ENCODE results near the gene NDUFS8.

Gene NDUFS8

DNA sequence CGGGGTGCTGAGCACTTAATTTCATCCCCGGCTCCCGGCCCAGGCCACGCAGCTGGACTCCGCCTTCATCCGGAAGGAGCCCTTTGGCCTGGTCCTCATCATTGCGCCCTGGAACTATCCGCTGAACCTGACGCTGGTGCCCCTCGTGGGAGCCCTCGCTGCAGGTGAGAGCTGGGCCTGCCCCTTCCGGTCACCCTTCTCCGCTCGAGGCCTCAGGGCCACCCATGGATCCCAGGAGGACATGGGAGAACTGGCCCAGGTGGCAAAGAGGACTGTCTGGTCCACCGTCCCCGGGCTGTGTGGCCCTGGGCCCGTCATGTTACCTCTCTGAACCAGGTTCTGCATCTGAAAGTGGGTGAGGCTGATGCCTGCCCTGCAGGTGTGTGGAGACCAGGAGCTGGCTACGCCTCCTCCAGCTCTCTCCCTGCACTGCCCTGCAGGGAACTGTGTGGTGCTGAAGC is 11.7 kb upstream of the NDUFS8 start:
- H3K4me3 ChIP-seq (replicated peaks; ENCODE audit: insufficient read depth, low read length), result no peak overlapping the region
- no peak for DNase-seq (ENCODE audit: low read depth in 1 of 2, low spot score in 1 of 2)
- no peak overlapping the region for H3K27ac ChIP-seq (replicated peaks)
- H3K27me3 ChIP-seq (ENCODE audit: insufficient read depth, poor library complexity, severe bottlenecking), result no peaks in the 10 kb centered on the region
- no peak for TF ChIP-seq GABPA (IDR thresholded peaks at IDR 0.05; ENCODE audit: low read depth)
- no peak for TF ChIP-seq CTCF (IDR thresholded peaks at IDR 0.05; ENCODE audit: insufficient read depth, low read length)
- no peak for TF ChIP-seq POLR2AphosphoS5 (IDR thresholded peaks at IDR 0.05; ENCODE audit: low read depth)
- no peak for TF ChIP-seq REST (IDR thresholded peaks at IDR 0.05; ENCODE audit: insufficient replicate concordance, low read depth)
- TF ChIP-seq SPI1 (IDR thresholded peaks at IDR 0.05; ENCODE audit: borderline replicate concordance, low read depth), result no peak

DNA sequence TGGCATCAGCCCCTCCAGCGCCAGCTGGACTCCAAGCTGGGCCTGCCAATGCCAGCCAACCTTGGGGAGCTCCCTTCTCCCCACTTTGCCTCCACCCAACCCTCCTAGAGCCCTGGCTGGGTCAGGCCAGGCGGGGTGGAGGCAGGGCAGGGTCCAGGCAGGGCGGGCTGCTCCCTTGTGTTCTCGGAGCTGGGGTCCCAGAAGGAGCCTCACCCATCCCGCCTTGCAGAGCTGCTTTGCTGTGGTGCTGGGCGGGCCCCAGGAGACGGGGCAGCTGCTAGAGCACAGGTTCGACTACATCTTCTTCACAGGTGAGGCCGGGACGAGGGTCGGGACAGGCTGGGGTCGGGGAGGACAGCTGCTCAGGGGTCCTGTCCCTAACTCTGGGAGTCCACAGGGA is 11.0 kb upstream of the NDUFS8 start:
- Histone ChIP-seq H3K4me3 (replicated peaks; ENCODE audit: insufficient read depth, low read length) (no peak overlapping the region), H3K27me3 (ENCODE audit: insufficient read depth, poor library complexity, severe bottlenecking) (no peaks in the 10 kb centered on the region), H3K27ac (replicated peaks) (no peak overlapping the region)
- no peak for DNase-seq (ENCODE audit: low read depth in 1 of 2, low spot score in 1 of 2)
- TF ChIP-seq POLR2AphosphoS5 (IDR thresholded peaks at IDR 0.05; ENCODE audit: low read depth), result no peak
- no peak for TF ChIP-seq GABPA (IDR thresholded peaks at IDR 0.05; ENCODE audit: low read depth)
- no peak for TF ChIP-seq REST (IDR thresholded peaks at IDR 0.05; ENCODE audit: insufficient replicate concordance, low read depth)
- TF ChIP-seq SPI1 (IDR thresholded peaks at IDR 0.05; ENCODE audit: borderline replicate concordance, low read depth), result no peak
- no peak for TF ChIP-seq CTCF (IDR thresholded peaks at IDR 0.05; ENCODE audit: insufficient read depth, low read length)

DNA sequence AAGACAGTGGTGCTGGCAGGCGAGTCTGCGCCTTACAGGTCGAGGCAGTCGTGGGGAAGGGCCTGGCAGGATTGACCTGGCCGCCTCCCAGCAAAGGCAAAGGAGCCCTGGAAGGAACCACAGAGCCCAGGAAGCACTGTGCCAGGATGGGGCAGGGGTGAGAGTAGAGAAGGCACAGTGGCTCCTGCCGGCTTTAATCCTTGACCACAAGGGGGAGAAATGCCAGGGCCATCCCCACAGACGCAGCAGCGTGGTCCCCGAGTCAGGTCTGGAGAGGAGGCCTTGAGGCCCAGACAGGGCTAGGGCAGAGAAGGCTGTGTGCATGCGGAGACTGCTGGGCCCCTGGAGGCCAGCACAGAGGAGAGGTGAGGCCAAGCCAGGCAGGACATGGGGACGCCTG is 9.9 kb upstream of the NDUFS8 start:
- H3K27me3 ChIP-seq (ENCODE audit: insufficient read depth, poor library complexity, severe bottlenecking), result no peaks in the 10 kb centered on the region
- DNase-seq (ENCODE audit: low read depth in 1 of 2, low spot score in 1 of 2), result no peak
- no peak overlapping the region for H3K27ac ChIP-seq (replicated peaks)
- no peak overlapping the region for H3K4me3 ChIP-seq (replicated peaks; ENCODE audit: insufficient read depth, low read length)
- TF ChIP-seq GABPA (IDR thresholded peaks at IDR 0.05; ENCODE audit: low read depth), result no peak
- no peak for TF ChIP-seq REST (IDR thresholded peaks at IDR 0.05; ENCODE audit: insufficient replicate concordance, low read depth)
- no peak for TF ChIP-seq POLR2AphosphoS5 (IDR thresholded peaks at IDR 0.05; ENCODE audit: low read depth)
- no peak for TF ChIP-seq CTCF (IDR thresholded peaks at IDR 0.05; ENCODE audit: insufficient read depth, low read length)
- TF ChIP-seq SPI1 (IDR thresholded peaks at IDR 0.05; ENCODE audit: borderline replicate concordance, low read depth), result no peak

Measured in HL-60 (cell line).